22Rv1 (cell line): ENCODE measurements around the gene ZNF407.

Experiments
- ZFX ChIP-seq: fragments of 450-650 bp; IDR thresholded peaks from 2 replicates; pipeline ENCODE4 v1.6.1; 2017; ENCODE audit warnings: antibody characterized with exemption, borderline replicate concordance
- TF ChIP-seq, protein P1 (sequence below): fragments of 450-650 bp; IDR thresholded peaks from 2 replicates; pipeline ENCODE4 v1.5.1; 2017; ENCODE audit warnings: mild to moderate bottlenecking

DNA sequence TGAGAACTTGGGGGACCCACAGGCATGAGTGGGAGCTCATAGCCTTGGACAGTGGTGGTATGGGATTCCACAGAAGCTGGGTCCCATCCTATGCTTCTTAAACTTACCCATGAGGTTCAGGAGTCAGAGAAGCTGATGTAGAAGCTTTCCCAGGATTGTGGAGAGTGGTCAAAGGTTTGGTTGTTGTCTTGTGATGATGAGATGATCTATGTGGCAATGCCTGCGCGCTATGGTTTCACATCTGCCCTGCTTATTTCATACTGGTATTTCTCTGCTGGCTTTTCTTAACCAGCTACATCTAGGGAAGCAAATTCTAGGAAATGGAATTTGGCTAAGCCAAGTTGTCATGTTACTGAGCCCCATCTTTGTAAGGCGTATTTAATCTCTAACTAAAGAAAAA is 168.6 kb downstream of the ZNF407 start:
- TF ChIP-seq, protein P1, sequence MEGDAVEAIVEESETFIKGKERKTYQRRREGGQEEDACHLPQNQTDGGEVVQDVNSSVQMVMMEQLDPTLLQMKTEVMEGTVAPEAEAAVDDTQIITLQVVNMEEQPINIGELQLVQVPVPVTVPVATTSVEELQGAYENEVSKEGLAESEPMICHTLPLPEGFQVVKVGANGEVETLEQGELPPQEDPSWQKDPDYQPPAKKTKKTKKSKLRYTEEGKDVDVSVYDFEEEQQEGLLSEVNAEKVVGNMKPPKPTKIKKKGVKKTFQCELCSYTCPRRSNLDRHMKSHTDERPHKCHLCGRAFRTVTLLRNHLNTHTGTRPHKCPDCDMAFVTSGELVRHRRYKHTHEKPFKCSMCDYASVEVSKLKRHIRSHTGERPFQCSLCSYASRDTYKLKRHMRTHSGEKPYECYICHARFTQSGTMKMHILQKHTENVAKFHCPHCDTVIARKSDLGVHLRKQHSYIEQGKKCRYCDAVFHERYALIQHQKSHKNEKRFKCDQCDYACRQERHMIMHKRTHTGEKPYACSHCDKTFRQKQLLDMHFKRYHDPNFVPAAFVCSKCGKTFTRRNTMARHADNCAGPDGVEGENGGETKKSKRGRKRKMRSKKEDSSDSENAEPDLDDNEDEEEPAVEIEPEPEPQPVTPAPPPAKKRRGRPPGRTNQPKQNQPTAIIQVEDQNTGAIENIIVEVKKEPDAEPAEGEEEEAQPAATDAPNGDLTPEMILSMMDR = no peak
- no peak for TF ChIP-seq ZFX
